SHP77 treated with DMSO at 0.1 percent for 48 hours (cell line): ENCODE results near the gene SERPINB10.
A peak's percentile ranks its signal among the peaks of the same experiment; 100 is the strongest.

Source experiments
- DNase-seq: peaks from one replicate; lab custom pipeline; 2025; lab: John Stamatoyannopoulos, UW

Gene SERPINB10

DNA sequence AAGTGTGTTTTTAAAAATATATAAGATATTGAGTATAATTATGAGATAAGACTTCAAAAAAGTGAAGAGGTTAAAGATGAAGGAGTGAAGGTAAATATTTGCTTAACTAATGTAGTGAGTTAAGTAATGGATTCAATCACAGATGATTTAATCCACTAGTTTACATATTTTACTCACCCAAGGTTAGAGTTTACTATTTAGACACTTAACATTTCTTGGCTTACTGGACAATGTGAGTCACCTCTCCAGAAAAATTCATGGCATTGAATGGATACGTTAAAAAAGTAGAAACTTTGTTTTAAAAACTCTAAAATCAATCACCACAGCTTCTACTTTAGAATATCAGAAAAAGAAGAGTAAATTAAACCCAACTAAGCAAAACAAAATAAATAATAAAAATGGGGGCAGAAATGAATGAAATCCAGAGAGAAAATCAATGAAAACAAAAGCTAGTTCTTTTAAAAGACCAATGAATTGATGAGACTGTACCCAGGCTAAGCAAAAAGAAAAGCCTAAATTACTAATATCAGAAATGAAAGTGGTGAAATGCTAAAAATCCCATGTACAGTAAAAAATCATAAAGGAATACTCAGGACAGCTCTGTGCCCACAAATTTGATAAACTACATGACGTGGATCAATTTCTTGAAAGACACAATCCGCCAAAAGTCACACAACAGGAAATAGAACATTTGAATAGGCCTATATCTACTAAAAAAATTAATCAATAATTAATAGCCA is 39.5 kb downstream of the SERPINB10 start:
- DNase-seq: no peak

DNA sequence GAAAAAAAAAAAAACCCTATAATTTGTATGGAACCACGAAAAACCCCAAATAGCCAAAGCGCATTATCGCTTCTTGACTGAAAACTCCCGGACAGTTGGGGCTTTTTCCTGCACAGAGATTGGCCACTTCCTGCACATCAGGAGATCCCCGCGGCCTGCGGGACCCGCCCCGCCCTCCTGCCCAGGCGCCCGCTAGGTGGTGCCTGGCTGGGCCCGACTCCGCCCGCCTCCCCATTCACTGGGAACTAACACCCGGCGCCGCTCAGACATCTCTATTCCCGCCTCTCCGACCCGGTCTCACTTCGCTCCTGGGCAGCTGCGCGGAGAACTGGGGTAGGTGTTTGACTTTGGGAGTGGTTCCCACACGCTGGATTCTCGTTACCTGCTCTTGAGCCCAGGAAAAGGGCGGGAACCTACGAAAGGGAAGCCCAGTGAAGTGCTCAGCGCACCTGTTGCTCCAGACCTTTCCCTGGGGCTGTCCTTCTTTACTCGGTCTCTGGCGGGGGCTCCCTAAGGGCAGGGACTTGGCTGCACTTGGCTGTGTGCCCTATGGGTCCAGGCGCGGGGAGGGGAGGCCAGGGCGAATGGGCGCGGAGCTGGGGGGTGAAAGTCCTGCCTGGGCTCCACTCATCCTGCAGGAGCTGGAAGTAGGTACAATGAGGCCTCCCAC is 41.4 kb downstream of the SERPINB10 start, which contains the start of gene HMSD:
Gene HMSD (plus strand): TSS at position 234 of the 670 bp plus-strand sequence. CDS start 4,155 bp downstream, outside the sequence.
- DNase-seq: peak; percentile 36

DNA sequence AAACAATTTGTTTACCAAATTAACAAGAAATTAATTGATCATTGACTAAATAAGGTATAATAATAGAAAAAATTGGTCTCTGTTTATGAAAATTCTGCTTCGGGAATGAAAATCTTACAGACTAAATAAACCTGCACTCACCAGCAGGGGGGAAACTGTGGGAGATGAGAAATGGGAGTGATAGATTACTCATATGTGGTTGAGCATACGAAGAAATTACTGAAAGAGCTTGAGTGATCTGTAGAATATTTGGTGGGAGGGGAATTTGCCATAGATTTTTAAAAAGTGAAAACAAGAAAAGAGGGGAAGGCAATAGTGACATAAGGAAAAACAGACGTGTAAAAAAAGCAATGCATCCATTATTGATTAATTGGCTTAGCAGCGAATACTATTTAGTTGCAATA is 43.5 kb downstream of the SERPINB10 start:
- no peak for DNase-seq

DNA sequence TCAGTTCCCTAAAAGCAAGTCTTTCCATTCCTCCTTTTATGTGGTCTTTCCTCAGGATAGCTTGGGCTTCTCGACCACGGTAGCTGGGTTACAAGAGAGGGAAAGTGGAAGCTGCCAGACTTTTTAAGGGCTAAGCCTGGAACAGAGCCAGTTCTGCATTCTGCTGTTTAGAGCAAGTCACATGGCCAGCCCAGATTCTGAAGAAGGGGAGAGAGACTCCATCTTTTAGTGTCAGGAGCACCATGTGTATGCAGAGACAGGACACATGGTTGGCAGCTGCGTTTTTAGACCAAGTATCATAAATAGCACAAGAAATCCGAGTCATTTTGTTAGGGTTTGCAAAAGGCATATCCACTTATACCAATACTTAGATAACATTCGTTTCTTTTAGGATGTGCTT is 46.1 kb downstream of the SERPINB10 start:
- DNase-seq: no peak

DNA sequence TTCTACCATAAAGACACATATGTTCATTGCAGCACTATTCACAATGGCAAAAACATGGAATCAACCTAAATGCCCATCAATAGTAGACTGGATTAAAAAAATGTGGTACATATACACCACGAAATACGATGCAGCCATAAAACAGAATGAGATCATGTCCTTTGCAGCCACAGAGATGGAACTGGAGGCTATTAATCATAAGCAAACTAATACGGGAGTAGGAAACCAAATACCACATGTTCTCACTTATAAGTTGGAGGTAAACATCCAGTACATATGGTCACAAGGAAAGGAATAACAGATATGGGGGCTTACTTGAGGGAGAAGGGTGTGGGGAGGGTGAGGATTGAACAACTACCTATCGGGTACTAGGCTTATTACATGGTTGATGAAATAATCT is 49.0 kb downstream of the SERPINB10 start:
- no peak for DNase-seq

DNA sequence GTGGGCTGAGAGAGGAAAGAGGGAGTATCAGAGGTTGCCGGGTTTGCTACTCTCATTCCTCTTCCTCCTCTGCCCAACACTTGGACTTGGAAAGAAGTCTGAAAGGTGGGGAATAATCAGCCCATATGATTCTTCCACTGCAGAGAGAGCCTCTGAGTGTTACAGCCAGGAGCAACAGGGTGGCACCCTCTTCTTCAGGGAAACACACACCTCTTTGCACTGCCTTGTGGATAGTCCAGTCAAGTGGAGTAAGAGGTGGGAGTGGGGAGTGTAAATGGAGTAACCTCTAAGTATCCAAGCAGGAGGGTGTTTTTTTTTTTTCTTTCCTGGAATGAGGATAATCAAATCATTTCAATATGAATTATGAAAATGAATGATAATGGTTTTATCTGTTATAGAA is 53.1 kb downstream of the SERPINB10 start:
- no peak for DNase-seq

DNA sequence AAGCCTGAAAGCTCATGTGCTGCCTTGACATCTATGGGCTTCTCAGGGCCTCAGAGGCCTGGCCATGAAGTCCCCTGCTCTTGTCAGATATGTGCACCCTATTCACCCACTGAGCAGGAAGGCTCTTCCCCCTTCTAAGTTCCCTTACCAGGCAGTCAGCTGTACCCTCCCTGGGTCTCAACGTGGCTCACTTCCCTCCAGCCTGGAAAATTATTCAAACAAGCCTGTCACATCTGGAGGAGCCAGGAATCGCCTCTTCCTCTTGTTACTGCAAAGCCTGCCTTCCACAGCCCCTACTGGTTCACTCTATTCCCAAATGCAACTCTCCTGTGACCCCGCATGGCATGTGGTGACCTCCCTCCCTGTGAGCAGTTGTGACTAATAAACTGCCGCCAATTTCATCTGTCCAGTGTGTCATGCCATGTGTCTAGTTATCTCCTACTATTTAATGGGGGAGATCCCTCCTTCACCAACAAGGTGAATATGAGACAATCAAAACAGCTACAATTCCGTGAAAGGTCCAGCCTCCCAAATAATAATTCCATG is 53.8 kb downstream of the SERPINB10 start:
- DNase-seq: no peak

DNA sequence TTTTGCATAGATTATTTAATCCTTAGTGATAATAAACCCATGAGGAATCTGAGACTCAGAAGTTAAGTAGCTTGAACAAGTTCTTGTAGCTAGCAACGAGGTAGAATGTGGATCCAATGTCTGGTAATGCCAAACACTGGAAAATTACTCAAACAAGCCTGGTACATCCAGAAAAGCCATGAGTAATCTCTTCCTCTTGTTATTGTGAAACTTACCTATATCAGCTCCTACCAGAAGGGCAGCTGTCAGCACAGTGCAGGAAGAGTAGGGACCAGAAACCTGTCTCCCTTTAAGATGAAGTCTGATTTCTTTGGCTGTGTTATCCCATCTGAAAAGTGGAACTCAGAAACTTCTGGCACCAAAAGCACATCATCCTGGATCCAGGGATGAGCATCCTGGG is 54.4 kb downstream of the SERPINB10 start:
- no peak for DNase-seq

DNA sequence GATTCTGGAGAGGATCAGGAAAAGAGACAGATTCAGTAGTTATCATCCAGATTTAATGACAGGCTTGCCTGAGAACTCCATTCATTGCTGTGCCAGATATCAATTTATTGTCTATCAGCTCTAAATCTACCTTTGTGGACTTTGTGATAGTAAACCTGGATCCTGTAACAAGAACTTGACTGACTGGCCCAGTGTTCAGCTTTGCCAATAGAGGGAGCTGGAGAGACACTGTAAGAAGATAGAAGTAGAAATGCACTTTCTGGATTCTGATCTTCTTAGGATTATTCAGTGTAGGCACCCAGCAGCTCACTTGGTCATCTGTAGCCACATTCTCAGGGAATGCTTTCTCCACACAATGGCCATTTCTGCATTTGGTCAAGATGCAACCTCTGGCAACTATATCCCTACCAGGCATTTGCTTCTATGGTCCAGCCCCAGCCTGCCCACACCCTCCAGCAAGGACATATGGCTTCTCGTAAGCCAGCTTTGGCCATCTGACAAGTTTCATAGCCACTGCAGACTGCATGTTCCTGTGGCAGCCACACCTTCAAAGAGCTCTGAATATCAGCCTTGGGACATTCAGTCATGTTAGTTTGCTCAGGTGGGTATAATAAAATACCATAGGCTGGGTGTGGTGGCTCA is 56.0 kb downstream of the SERPINB10 start:
- DNase-seq: peak; percentile 33

DNA sequence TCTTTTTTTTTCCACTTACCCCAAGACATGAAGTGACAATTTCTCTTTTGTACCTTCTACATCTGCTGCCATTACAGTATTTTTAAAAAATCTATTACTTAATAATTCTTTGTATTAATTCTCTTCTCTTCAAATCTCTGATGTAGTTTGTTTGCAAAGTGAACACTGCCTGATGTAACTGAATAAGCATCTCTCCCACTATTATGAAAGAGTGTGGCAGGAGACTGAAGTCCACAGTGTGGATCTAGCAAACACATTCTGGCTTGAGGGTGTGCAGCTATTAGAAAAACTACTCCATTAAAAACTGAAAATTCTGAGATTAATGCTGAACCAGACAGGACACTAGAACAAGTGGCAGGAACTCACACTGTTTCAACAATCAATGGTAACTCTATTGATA is 57.1 kb downstream of the SERPINB10 start:
- no peak for DNase-seq

DNA sequence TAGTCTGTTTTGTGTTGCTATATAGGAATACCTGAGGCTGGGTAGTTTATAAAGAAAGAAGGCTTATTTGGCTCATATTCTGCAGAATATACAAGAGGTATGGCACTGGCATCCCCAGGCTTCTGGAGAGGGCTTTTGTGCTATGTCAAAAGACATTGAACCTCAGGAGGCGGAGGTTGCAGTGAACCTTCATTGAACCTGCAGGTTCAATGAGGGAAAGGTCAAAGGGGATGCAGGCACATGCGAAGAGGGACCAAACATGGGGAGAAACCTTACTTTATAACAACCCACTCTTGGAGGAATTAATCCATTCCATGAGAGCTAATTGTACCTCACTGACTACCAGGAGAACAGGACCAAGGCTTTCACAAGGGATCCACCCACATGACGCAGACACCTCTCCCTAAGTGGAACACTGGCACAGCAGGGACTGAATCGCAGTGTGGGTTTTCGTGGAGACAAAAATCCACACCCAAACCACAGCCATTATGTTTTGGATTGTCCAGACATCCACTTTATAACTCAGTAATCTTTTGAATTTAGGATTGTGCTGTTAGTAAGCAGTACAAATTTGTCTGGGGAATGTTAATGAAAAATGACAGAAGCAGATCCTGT is 58.1 kb downstream of the SERPINB10 start:
- no peak for DNase-seq

DNA sequence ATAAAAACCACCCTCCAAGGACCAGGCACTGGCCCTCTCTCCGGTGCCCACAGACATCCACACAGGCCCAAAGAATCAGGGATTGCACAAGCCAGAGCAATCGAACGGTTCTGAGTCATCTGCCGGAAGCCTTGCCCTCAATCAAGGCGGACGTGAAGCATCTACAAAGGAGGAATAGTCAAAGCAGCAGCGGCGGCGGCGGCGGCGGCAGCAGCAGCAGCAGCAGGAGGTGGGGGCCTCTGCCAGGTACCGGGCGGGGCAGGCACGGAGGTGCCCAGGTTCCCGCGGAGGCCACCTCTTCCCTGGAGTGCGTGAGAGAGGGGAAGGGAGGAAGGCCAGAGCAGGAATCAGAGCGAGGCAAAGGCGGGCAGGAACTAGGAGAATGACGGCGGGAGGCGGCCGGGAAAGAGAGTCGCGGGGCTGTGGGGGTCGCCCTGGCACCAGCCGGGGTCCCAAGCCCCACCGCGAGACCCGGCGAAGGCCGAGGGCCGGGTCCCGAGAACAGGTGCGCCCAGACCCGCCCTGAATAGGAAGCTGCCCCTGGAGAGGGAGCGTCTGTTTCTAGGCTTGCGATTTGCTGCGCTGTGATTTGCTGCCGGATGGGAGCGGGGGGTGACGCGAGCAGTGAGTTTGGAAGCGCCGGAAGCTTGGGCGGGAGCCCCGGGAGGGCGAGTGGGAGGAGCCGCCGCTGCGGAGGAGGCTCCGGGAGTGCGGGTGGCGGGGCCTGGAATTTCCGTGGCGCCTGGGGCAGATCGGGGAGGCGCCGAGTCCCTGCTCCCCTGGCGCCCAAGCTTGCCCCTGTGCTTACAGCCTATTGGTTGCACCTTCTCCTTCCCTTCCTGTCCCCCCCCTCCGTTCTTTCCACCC is 62.4 kb downstream of the SERPINB10 start, which contains the start of gene SERPINB8:
Gene SERPINB8 (plus strand): TSS at position 140 of the 867 bp plus-strand sequence. CDS start 8,228 bp downstream, outside the sequence.
- peak; percentile 81 for DNase-seq

DNA sequence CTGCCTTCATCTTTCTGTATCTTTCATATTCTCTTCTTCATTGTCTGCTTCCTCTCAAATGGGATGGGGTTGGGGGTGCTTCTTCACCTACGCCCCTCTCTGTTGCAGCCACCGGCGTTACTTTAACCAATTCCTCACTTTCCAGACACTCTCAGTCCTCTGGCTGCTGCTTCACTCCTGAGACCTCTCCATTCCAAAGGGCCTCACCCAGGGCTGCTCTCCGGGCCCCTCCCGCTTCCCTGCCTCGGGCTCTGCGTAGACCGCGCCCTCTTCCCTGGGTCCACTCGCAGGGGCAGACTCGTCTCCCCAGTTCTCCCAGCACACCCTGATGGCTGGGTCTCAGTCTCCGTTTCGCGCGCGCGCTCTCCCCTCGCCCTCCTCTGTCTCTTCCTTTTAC is 63.0 kb downstream of the SERPINB10 start:
- peak; percentile 56 for DNase-seq

DNA sequence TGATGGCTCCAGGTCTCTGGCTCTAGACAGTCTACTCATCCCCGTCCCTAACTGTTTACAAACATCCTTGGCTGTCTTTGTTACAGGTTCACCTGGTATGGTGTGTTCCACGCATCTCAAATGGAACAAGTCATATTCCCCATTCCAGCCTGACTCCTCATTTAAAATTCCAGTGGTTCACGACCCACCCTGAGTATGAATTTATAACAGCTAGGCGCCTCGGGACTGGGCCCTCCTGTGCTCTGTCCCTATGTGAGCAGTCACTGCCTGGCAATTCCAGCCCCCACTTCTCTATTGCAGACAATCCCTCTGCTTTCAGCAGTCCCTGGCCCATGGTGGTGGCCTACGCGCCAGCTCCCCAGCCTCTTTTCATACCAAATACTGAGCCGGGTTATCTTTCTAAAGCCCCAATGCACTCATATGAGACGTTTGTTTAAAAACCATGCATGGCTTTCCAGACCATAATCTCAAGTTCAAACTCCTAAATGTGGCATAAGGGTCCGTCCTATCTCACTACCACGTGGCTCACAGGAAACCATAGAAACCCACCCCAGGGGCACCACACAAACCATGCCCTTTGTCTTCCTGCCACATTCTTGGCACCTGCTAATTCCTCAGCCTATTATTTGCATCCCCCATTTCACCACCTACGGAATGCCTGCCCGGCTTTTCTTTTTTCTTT is 63.7 kb downstream of the SERPINB10 start:
- no peak for DNase-seq

DNA sequence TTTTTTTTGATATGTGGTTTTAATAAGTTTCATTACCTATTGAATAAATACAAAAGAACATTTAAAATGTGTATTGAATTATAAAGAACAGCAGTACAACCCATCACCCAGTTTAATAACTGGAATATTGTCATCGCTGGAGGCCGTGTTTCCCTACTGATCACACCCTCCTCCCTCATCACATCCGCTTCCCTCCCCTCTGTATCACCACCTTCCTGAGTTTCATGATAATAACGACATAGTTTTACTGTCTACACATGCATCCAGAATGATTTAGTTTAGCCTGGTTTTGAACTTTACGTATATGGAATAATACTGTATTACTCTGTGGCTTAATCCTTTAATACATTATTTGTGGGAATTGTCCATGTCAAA is 64.2 kb downstream of the SERPINB10 start:
- DNase-seq: no peak

DNA sequence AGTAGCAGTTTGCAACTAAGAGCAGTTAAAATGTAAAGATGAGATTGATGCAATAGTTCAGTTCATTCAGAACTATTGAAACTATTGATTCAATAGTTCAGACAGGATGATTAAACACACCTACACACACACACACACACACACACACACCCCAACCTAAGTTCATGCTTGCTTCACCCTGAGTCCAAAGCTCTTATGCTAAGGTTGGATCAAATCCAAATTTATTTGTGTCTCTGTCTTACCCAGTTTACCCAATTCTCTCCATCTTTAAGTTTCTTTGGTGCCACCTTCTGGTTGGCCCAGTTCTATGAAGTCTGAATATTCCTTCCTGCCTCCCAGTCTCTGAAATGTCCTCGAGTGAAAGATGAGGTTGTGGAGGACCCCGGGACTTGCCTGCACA is 67.2 kb downstream of the SERPINB10 start:
- DNase-seq: no peak

DNA sequence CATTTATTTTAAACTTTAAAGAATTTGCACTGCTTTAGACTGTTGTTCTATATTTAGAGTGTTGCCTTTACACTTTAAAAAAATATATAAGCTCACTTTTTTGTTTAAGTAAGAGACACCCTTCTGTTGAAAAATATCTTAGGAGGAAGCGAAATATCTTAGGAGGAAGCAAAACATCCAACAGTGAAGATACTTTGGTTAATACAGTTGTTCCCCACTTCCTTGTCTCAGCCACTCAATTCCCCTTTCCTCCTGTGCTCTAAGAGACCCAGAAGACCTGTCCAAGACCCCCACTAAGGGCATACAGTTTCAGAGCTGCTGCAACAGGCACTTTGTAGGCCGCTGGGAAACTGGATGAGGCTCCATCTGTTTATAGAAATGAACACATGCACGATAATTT is 67.9 kb downstream of the SERPINB10 start:
- no peak for DNase-seq

DNA sequence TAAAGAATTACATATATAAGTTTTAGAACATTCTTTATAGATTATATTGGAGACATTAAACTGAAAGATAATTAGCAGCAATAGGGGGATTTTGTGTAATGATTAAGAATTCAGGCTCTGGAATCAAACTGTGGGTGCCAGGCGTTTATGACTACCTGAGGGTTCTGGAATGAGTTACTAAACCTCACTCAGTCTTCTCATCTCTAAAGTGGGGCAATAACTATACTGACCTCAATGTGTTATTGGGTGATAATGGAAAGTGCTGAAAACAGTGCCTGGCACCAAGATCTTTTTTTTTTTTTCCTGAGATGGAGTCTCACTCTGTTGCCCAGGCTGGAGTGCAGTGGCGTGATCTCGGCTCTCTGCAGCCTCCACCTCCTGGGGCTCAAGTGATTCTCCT is 69.3 kb downstream of the SERPINB10 start:
- no peak for DNase-seq

DNA sequence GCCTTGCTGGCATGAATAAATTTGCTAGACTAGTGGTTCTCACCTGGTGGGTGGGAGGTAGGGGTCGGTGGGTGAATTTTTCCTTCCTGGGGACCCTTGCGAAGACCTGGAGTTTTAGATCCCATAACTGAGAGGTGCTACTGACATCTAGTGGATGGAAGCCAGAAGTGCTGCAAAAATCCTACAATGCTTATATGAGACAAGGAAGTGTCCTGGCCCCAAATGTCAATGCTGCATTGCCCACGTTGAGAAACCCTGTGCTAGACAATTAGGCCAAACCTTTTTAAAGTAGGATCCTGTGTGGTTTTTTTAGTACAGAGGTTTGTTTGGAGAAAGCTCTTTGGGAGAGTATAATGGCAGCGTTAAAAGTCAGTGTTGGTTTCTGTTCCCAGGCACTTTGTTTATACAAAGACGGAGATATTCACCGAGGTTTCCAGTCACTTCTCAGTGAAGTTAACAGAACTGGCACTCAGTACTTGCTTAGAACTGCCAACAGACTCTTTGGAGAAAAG is 71.7 kb downstream of the SERPINB10 start:
- DNase-seq: peak; percentile 35

DNA sequence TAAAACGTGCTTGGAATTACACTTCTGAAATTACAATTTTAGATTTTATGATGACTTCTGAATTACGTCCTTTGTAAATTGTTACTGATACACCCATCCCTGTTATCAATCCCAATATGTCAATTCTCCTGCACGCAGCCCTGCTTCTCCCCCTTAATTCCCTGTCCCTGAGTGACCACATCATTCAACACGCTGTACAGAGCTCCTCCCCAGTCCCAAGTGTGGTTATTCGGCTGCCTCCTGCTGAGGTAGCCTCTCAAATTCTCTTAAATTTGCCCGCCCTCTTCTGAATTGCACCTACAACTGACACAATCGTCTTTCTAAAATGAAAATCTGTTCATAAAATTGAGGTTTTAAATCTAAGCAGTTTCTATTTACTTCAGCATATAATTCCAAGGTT is 72.3 kb downstream of the SERPINB10 start:
- no peak for DNase-seq
